Spinal cord (tissue), 10 donors: ENCODE measurements around the gene USF2. TPM values are rescaled to one million over a fixed set of nuclear protein-coding genes. Genes with fewer than 3 reads are reported as not detected.

Experiments
- DNase-seq, 6 donors: peaks; one replicate each; pipeline versions ENCODE4 v3.0.0 to v3.0.0-alpha.2; 2013 to 2015; ENCODE audit warnings: low spot score in 6 of 6, low read depth in 4 of 6
- H3K27ac ChIP-seq: one replicate; pipeline ENCODE4 v1.5.1; 2013; ENCODE audit warnings: low read depth, low read length, control low read depth
- H3K27me3 ChIP-seq: one replicate; pipeline ENCODE4 v1.6.1; 2013; ENCODE audit warnings: low read length; ENCODE audit not compliant: control insufficient read depth, insufficient read depth
- H3K36me3 ChIP-seq: one replicate; pipeline ENCODE4 v1.6.1; 2013; ENCODE audit warnings: low read length; ENCODE audit not compliant: control insufficient read depth, insufficient read depth
- H3K4me1 ChIP-seq: one replicate; pipeline ENCODE4 v1.6.1; 2013; ENCODE audit warnings: low read length; ENCODE audit not compliant: control insufficient read depth, insufficient read depth
- H3K4me3 ChIP-seq: one replicate; pipeline ENCODE4 v1.5.1; 2013; ENCODE audit warnings: low read depth, low read length, control low read depth
- H3K9me3 ChIP-seq: one replicate; pipeline ENCODE4 v1.6.1; 2013; ENCODE audit warnings: low read length; ENCODE audit not compliant: control insufficient read depth, insufficient read depth
- WGBS: methylation state at CpG from one replicate; pipeline ENCODE4 v1.1.5; 2013; ENCODE audit warnings: missing lambda C conversion rate; ENCODE audit not compliant: insufficient coverage; 5-methylcytosine and 5-hydroxymethylcytosine counted together
- polyA plus RNA-seq, 2 donors: library from polyadenylated mRNA; unstranded; fragments of 120-200 nt; gene quantifications; one replicate each; pipeline ENCODE4 v1.2.1, GENCODE V29; 2013; ENCODE audit not compliant: insufficient read length in 2 of 2
- total RNA-seq, 2 donors: library from RNA; depleted of rRNA in 1 of 2; stranded (reverse); fragments of 120-200 nt in 1 of 2; fragments of >200 nt in 1 of 2; gene quantifications; one replicate each; pipeline versions ENCODE4 v1.2.3 to v1.2.4, GENCODE V29; 2013 to 2014
- donor health status: healthy.

Gene USF2
- total and polyA plus RNA-seq, 4 donors = 37.2 to 258 (median 162) TPM

DNA sequence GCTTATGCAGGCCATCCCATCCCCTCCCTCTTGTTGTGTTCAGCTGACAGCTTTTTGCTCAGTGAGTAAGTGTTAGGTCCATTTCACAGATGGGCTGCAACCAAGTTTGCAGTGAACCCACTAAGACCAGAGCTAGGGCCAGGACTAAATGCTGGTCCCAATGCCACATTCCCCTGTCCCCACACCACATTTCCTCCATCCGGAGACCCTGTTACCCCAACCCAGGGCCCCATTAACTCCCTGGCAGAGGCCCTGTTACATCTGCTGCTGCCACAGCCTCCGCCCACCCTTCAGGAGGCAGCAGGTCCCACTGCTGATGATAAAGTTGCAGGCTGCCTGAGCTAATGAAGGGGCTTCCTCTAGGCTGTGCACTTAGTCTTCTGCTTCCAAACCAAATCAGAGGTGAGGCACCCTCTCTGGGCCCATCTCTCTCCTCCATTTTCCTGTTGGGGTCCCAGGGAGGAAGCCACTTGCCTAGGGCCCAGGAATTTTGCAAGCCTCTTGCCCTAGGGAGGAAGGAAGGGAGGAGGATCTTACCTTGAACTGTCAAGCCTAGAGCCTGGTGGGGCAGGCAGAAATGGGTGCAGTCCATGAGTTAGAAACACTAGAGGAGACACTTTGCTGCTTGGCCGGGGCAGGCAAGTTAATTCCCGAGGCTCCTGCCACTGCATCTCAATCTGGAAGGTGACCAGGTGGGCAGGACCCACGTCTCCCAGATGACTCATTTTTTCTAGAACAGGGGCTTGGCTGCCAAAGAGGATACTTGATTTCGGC is 3.4 kb upstream of the USF2 start:
- Histone ChIP-seq H3K36me3 (peaks cover 21% of the 10 kb centered on the region), H3K9me3 (no peaks in the 10 kb centered on the region), H3K27me3 (no peaks in the 10 kb centered on the region), H3K4me3 (no peak overlapping the region), H3K27ac (no peak overlapping the region), H3K4me1 (peaks cover 34% of the 10 kb centered on the region)
- WGBS = 74% methylated on average over 6 of the region's 6 CpGs
- DNase-seq = no peak

DNA sequence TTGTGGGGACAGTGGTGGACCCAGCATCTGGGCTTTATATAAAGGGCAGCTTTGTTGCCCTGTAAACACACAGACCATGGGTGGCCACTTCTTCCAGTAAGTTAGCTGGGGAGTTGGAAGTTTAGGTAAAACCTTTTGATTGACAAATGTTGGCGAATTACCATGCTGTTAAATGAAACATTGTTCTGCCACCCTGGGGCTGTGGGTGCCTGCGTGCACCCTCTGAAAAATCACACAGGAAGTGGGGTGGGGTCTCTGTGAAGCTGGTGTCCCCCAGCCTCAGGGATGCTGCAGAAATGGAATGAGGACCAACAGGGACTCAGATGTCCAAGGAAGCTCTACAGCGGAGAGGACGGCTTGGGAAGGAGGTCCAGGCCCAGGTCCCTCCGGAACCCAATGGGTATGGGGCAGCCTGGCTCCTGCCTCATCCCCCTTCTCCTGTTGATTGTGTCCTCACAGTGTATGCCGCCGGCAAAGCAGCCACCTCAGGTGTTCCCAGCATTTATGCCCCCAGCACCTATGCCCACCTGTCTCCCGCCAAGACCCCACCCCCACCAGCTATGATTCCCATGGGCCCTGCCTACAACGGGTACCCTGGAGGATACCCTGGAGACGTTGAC is 2.8 kb upstream of the USF2 start:
- Histone ChIP-seq H3K9me3 (no peaks in the 10 kb centered on the region), H3K4me1 (peaks cover 38% of the 10 kb centered on the region), H3K27ac (no peak overlapping the region), H3K4me3 (no peak overlapping the region), H3K36me3 (peaks cover 28% of the 10 kb centered on the region), H3K27me3 (no peaks in the 10 kb centered on the region)
- WGBS = 94% methylated on average over 8 of the region's 10 CpGs
- DNase-seq = no peak

DNA sequence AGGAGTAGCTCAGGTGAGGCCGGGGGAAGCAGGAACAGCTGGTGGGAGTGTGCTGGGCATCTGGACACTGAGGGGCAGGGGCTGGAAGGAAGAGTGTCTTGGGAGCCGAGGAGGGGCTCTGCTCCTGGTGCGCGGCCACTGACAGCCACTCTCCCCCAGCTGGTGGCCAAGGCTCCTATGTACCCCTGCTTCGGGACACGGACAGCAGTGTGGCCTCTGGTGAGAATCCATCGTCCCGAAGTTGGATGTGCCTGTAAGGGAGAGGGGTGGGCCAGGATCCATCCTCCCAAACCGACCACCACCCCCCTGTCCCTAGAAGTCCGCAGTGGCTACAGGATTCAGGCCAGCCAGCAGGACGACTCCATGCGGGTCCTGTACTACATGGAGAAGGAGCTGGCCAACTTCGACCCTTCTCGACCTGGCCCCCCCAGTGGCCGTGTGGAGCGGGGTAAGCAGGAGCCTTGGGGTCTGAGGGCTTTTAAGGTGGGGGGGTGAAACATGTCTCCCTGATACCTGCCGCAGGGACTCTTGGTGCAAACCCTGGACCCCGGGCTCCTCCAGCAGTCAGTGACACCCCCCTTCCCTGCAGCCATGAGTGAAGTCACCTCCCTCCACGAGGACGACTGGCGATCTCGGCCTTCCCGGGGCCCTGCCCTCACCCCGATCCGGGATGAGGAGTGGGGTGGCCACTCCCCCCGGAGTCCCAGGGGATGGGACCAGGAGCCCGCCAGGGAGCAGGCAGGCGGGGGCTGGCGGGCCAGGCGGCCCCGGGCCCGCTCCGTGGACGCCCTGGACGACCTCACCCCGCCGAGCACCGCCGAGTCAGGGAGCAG is 2.0 kb upstream of the USF2 start:
- Histone ChIP-seq H3K27me3 (no peaks in the 10 kb centered on the region), H3K4me1 (peaks cover 44% of the 10 kb centered on the region), H3K27ac (peak overlapping the region; percentile 87), H3K9me3 (no peaks in the 10 kb centered on the region), H3K4me3 (peak overlapping the region; percentile 71), H3K36me3 (peaks cover 35% of the 10 kb centered on the region)
- no peak for DNase-seq
- WGBS = 32% methylated on average over 28 of the region's 39 CpGs

DNA sequence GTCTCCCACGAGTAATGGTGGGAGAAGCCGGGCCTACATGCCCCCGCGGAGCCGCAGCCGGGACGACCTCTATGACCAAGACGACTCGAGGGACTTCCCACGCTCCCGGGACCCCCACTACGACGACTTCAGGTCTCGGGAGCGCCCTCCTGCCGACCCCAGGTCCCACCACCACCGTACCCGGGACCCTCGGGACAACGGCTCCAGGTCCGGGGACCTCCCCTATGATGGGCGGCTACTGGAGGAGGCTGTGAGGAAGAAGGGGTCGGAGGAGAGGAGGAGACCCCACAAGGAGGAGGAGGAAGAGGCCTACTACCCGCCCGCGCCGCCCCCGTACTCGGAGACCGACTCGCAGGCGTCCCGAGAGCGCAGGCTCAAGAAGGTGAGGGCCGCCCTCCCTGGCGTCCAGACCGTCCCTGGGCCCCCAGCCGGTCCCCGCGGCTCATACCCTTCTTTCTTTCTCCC is 1.4 kb upstream of the USF2 start:
- peaks cover 42% of the 10 kb centered on the region for H3K36me3 ChIP-seq
- no peaks in the 10 kb centered on the region for H3K27me3 ChIP-seq
- H3K9me3 ChIP-seq = no peaks in the 10 kb centered on the region
- peak overlapping the region; percentile 87 for H3K27ac ChIP-seq
- H3K4me1 ChIP-seq = peaks cover 38% of the 10 kb centered on the region
- WGBS = under 1% methylated on average over 31 of the region's 40 CpGs
- peak in 3 of 6 donors; percentile 13 to 23 (median 15) for DNase-seq
- peak overlapping the region; percentile 71 for H3K4me3 ChIP-seq

DNA sequence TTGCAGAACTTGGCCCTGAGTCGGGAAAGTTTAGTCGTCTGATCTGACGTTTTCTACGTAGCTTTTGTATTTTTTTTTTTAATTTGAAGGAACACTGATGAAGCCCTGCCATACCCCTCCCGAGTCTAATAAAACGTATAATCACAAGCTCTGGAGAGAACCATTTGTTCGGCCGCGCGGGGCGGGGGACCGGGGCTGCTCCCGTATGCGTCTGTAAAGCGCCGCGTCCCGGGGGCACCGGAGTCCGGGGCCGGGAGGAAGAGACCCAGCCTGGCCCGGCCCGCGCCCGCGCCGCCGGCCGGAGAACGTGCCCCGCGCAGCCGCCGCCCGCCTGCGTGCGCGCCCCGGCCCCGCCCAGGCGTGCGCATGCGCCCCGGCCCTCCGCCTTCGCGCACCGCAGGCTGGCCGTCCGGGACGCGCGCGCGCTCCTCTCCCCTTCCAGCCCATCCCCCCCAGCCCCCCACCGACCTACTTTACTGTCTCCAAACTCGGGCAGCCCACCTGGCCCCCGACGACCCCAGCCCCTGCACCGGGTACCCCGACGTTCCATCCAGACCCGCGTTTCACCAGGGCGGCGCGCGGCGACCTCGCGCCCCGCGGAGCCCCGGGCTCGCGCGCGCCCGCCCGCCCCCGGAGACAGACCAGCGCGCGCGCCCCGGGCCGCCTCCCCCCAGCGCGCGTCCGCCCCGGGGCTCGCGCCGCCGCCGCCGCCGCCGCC is 785 bp upstream of the USF2 start:
- peaks cover 36% of the 10 kb centered on the region for H3K4me1 ChIP-seq

DNA sequence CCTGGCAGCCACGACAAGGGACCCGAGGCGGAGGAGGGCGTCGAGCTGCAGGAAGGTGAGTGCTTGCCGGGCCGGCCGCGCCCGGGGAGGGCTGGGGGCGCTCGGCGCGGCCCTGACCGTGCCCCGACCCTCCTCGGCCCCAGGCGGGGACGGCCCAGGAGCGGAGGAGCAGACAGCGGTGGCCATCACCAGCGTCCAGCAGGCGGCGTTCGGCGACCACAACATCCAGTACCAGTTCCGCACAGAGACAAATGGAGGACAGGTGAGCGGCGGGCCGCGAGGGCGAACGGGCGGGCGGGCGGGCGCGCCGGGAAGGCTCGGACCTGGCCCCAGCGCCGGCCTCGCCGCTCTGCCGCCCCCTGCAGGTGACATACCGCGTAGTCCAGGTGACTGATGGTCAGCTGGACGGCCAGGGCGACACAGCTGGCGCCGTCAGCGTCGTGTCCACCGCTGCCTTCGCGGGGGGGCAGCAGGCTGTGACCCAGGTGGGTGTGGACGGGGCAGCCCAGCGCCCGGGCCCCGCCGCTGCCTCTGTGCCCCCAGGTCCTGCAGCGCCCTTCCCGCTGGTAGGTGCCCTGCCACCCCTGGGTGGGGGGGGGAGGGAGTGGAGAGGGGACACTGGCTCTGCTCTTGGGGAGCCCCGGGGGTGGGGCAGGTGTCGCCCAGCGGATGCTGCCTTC is 816 bp downstream of the USF2 start:
- DNase-seq = peak; percentile 35 to 91 (median 55)
- peaks cover 36% of the 10 kb centered on the region for H3K4me1 ChIP-seq
- WGBS = 2% methylated on average over 64 of the region's 66 CpGs
- H3K9me3 ChIP-seq = no peaks in the 10 kb centered on the region
- H3K36me3 ChIP-seq = peaks cover 64% of the 10 kb centered on the region
- H3K27me3 ChIP-seq = no peaks in the 10 kb centered on the region
- H3K4me3 ChIP-seq = no peak overlapping the region
- H3K27ac ChIP-seq = no peak overlapping the region

More for the DNA sequence above, 785 bp upstream of the USF2 start:
- no peaks in the 10 kb centered on the region for H3K9me3 ChIP-seq
- DNase-seq = peak; percentile 38 to 94 (median 70)
- H3K4me3 ChIP-seq = peak overlapping the region; percentile 71
- peaks cover 48% of the 10 kb centered on the region for H3K36me3 ChIP-seq
- no peaks in the 10 kb centered on the region for H3K27me3 ChIP-seq
- 0% methylated on average over 95 of the region's 100 CpGs for WGBS
- H3K27ac ChIP-seq = peak overlapping the region; percentile 87

DNA sequence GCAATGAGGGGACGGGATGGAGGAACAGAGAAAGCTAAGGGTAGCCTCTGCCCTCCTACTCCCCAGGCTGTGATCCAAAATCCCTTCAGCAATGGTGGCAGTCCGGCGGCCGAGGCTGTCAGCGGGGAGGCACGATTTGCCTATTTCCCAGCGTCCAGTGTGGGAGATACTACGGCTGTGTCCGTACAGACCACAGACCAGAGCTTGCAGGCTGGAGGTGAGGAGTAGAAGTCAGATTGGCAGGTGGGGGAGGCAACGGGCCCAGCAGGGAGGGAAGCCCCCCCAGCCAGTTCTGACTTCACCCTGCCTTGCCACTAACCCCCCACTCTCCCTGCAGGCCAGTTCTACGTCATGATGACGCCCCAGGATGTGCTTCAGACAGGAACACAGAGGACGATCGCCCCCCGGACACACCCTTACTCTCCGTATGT is 1.6 kb downstream of the USF2 start:
- Histone ChIP-seq H3K27ac (no peak overlapping the region), H3K27me3 (no peaks in the 10 kb centered on the region), H3K4me3 (no peak overlapping the region), H3K36me3 (peaks cover 68% of the 10 kb centered on the region), H3K9me3 (no peaks in the 10 kb centered on the region), H3K4me1 (peaks cover 36% of the 10 kb centered on the region)
- no peak for DNase-seq
- WGBS = 94% methylated on average over 3 of the region's 16 CpGs

DNA sequence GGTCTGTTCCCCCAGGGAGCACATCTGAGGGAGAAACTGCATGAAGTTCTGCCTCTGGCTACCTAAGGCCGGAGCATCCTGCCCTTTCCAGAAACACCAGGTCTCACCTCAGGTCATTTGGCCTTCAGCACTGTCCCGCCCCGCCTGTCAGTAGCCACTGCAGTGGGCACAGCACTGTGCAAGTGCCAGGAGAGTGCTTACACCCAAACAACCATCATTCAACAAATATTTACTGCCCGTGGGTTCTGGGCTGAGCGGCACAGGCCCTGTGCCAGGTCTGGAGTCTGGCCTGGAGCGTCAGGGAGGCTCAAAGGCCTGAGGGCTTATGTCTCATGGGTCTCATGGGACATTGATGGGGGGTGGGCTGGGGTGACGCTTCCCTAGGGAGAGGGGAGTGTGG is 2.8 kb downstream of the USF2 start:
- WGBS = 86% methylated on average over 6 of the region's 7 CpGs

More for the DNA sequence above, 2.8 kb downstream of the USF2 start:
- no peaks in the 10 kb centered on the region for H3K27me3 ChIP-seq
- peaks cover 69% of the 10 kb centered on the region for H3K36me3 ChIP-seq
- peaks cover 29% of the 10 kb centered on the region for H3K4me1 ChIP-seq
- H3K4me3 ChIP-seq = no peak overlapping the region
- no peak overlapping the region for H3K27ac ChIP-seq
- no peak for DNase-seq
- H3K9me3 ChIP-seq = no peaks in the 10 kb centered on the region
